HL-60 (cell line): ENCODE data around the gene RAB21.

ENCODE experiments used
- DNase-seq, 2 experiments: peaks; one replicate each; pipeline ENCODE4 v3.0.0-alpha.2; 2010 to 2020; ENCODE audit warnings: low read depth in 1 of 2, low spot score in 1 of 2
- H3K27ac ChIP-seq: fragments of 250-450 bp; sonication (Bioruptor Pico); replicated peaks from 2 replicates; pipeline ENCODE4 v1.5.1; 2020; ENCODE audit warnings: mild to moderate bottlenecking, moderate library complexity
- H3K27me3 ChIP-seq: fragments of 250-450 bp; sonication (Bioruptor Pico); 2 replicates; pipeline ENCODE4 v1.5.1; 2021; ENCODE audit warnings: mild to moderate bottlenecking, moderate library complexity; ENCODE audit not compliant: insufficient read depth, poor library complexity, severe bottlenecking
- H3K4me3 ChIP-seq: replicated peaks from 2 replicates; pipeline ENCODE4 v1.5.1; 2011; ENCODE audit warnings: mild to moderate bottlenecking, control low read depth, low read length; ENCODE audit not compliant: insufficient read depth
- CTCF ChIP-seq: IDR thresholded peaks from one replicate; pipeline ENCODE4 v1.5.1; 2011; ENCODE audit warnings: low read length, control low read depth, inconsistent platforms; ENCODE audit not compliant: insufficient read depth
- GABPA ChIP-seq: IDR thresholded peaks from 2 replicates; pipeline ENCODE4 v1.6.1; 2012; ENCODE audit warnings: low read depth
- POLR2AphosphoS5 ChIP-seq: IDR thresholded peaks from 2 replicates; pipeline ENCODE4 v1.6.1; 2012; ENCODE audit warnings: low read depth
- REST ChIP-seq: IDR thresholded peaks from 2 replicates; pipeline ENCODE4 v1.6.1; 2012; ENCODE audit warnings: low read depth; ENCODE audit not compliant: insufficient replicate concordance
- SPI1 ChIP-seq: IDR thresholded peaks from 2 replicates; pipeline ENCODE4 v1.6.1; 2012; ENCODE audit warnings: low read depth, mild to moderate bottlenecking, borderline replicate concordance

Gene RAB21

GRCh38 chr12:71730936-71731335, 23.7 kb upstream of the RAB21 start:
- DNase-seq, result no peak
- H3K27me3 ChIP-seq, result no peaks in the 10 kb centered on the region
- no peak overlapping the region for H3K27ac ChIP-seq
- no peak overlapping the region for H3K4me3 ChIP-seq
- no peak for TF ChIP-seq REST
- no peak for TF ChIP-seq SPI1
- no peak for TF ChIP-seq POLR2AphosphoS5
- TF ChIP-seq CTCF, result no peak
- TF ChIP-seq GABPA, result no peak

GRCh38 chr12:71731439-71732356, 23.0 kb upstream of the RAB21 start:
- TF ChIP-seq SPI1, result no peak
- TF ChIP-seq POLR2AphosphoS5, result no peak
- no peak for TF ChIP-seq REST
- no peak for TF ChIP-seq CTCF
- no peak for TF ChIP-seq GABPA
- DNase-seq, result no peak
- Histone ChIP-seq H3K27me3 (no peaks in the 10 kb centered on the region), H3K27ac (no peak overlapping the region), H3K4me3 (no peak overlapping the region)

- H3K27me3 ChIP-seq, result no peaks in the 10 kb centered on the region
- no peak for DNase-seq
- H3K27ac ChIP-seq, result no peak overlapping the region
- TF ChIP-seq GABPA, result no peak
- no peak for TF ChIP-seq SPI1
- TF ChIP-seq POLR2AphosphoS5, result no peak
- TF ChIP-seq CTCF, result no peak
- TF ChIP-seq REST, result no peak
- no peak overlapping the region for H3K4me3 ChIP-seq
Observed at GRCh38 chr12:71732357-71732712, 22.3 kb upstream of the RAB21 start.
